Activated CD4-positive, alpha-beta T cell treated with anti-CD3 and anti-CD28 coated beads, Interleukin-2, amount 10 ng/mL, durations not matched to agents 24 days and 14 days (primary cell): ENCODE data around the gene BASP1. TPM values are rescaled to one million over a fixed set of nuclear protein-coding genes. Genes with fewer than 3 reads are reported as not detected.
"Not testable (repeated sequence)": the region's sequence is repeated elsewhere in the genome, so short reads cannot be mapped to it uniquely, and the experiment has no call there.

Experiments used
- DNase-seq: peaks from one replicate; pipeline ENCODE4 v3.0.0; 2022
- H3K27ac Mint-ChIP-seq: one replicate; pipeline ENCODE4 v1.8.0; 2022; ENCODE audit warnings: mild to moderate bottlenecking, mixed read lengths
- H3K27me3 Mint-ChIP-seq: one replicate; pipeline ENCODE4 v1.8.0; 2022; ENCODE audit warnings: mixed read lengths
- H3K36me3 Mint-ChIP-seq: one replicate; pipeline ENCODE4 v1.8.0; 2022; ENCODE audit warnings: low read depth, mild to moderate bottlenecking, mixed read lengths
- H3K4me1 Mint-ChIP-seq: one replicate; pipeline ENCODE4 v1.8.0; 2021; ENCODE audit warnings: mixed read lengths
- H3K4me3 Mint-ChIP-seq: one replicate; pipeline ENCODE4 v1.8.0; 2022; ENCODE audit warnings: mild to moderate bottlenecking, moderate library complexity, mixed read lengths
- H3K9me3 Mint-ChIP-seq: one replicate; pipeline ENCODE4 v1.8.0; 2021; ENCODE audit warnings: mixed read lengths
- intact Hi-C: fragments of 100-400 bp; cut with micrococcal nuclease; formaldehyde crosslinking; loops from one replicate; pipeline ENCODE4 v1.15.1; 2023
- total RNA-seq: library from RNA; stranded (reverse); gene quantifications from 2 replicates; pipeline ENCODE4 v1.2.3, GENCODE V29; 2022

Gene BASP1
- total RNA-seq, 1 donor from 2014 or later: 0.37 TPM

- intact Hi-C loops, H3K4me1 Mint-ChIP-seq, H3K27me3 Mint-ChIP-seq, H3K9me3 Mint-ChIP-seq, H3K36me3 Mint-ChIP-seq, DNase-seq, H3K4me3 Mint-ChIP-seq, H3K27ac Mint-ChIP-seq: not testable (repeated sequence)
These were observed 90.0 kb downstream of the BASP1 start for GRCh38 chr5:17307440-17307839.

- H3K4me3 Mint-ChIP-seq: no peak overlapping the region
- no peak overlapping the region for H3K27ac Mint-ChIP-seq
- H3K27me3 Mint-ChIP-seq: no peaks in the 10 kb centered on the region
- no peaks in the 10 kb centered on the region for H3K36me3 Mint-ChIP-seq
- no peak for DNase-seq
- intact Hi-C loops: no loop called here
- H3K4me1 Mint-ChIP-seq: no peaks in the 10 kb centered on the region
- peaks cover 3% of the 10 kb centered on the region for H3K9me3 Mint-ChIP-seq
These were observed 91.1 kb downstream of the BASP1 start for GRCh38 chr5:17308326-17309065.

- peaks cover 3% of the 10 kb centered on the region for H3K9me3 Mint-ChIP-seq
- no peak overlapping the region for H3K27ac Mint-ChIP-seq
- no peaks in the 10 kb centered on the region for H3K36me3 Mint-ChIP-seq
- no peak overlapping the region for H3K4me3 Mint-ChIP-seq
- DNase-seq: no peak
- no peaks in the 10 kb centered on the region for H3K4me1 Mint-ChIP-seq
- intact Hi-C loops: no loop called here
- H3K27me3 Mint-ChIP-seq: no peaks in the 10 kb centered on the region
These were observed 92.0 kb downstream of the BASP1 start for GRCh38 chr5:17309462-17309861.

GRCh38 chr5:17310502-17310901 lies 93.1 kb downstream of the BASP1 start:
- not testable (repeated sequence) for H3K4me3 Mint-ChIP-seq

GRCh38 chr5:17311811-17312210 lies 94.4 kb downstream of the BASP1 start:
- DNase-seq, H3K4me1 Mint-ChIP-seq, H3K27ac Mint-ChIP-seq, H3K9me3 Mint-ChIP-seq, H3K36me3 Mint-ChIP-seq, H3K27me3 Mint-ChIP-seq, H3K4me3 Mint-ChIP-seq, intact Hi-C loops: not testable (repeated sequence)

More at GRCh38 chr5:17310502-17310901, 93.1 kb downstream of the BASP1 start:
- H3K9me3 Mint-ChIP-seq, H3K27ac Mint-ChIP-seq, H3K36me3 Mint-ChIP-seq, DNase-seq, H3K4me1 Mint-ChIP-seq, intact Hi-C loops, H3K27me3 Mint-ChIP-seq: not testable (repeated sequence)

GRCh38 chr5:17312358-17312757 lies 94.9 kb downstream of the BASP1 start:
- no peak for DNase-seq
- no peak overlapping the region for H3K4me3 Mint-ChIP-seq
- H3K9me3 Mint-ChIP-seq: peaks cover 6% of the 10 kb centered on the region
- no peak overlapping the region for H3K27ac Mint-ChIP-seq
- no peaks in the 10 kb centered on the region for H3K4me1 Mint-ChIP-seq
- intact Hi-C loops: no loop called here
- no peaks in the 10 kb centered on the region for H3K36me3 Mint-ChIP-seq
- no peaks in the 10 kb centered on the region for H3K27me3 Mint-ChIP-seq

GRCh38 chr5:17314907-17315471 lies 97.6 kb downstream of the BASP1 start:
- Mint-ChIP-seq H3K4me1 (no peaks in the 10 kb centered on the region), H3K4me3 (no peak overlapping the region), H3K36me3 (no peaks in the 10 kb centered on the region), H3K9me3 (peaks cover 6% of the 10 kb centered on the region), H3K27ac (no peak overlapping the region), H3K27me3 (no peaks in the 10 kb centered on the region)
- DNase-seq: no peak
- intact Hi-C loops: no loop called here

- intact Hi-C loops: no loop called here
- no peaks in the 10 kb centered on the region for H3K36me3 Mint-ChIP-seq
- H3K27ac Mint-ChIP-seq: no peak overlapping the region
- DNase-seq: no peak
- no peaks in the 10 kb centered on the region for H3K4me1 Mint-ChIP-seq
- H3K4me3 Mint-ChIP-seq: no peak overlapping the region
- peaks cover 3% of the 10 kb centered on the region for H3K9me3 Mint-ChIP-seq
- no peaks in the 10 kb centered on the region for H3K27me3 Mint-ChIP-seq
These were observed 98.3 kb downstream of the BASP1 start for GRCh38 chr5:17315710-17316221.

- no peak overlapping the region for H3K27ac Mint-ChIP-seq
- H3K4me1 Mint-ChIP-seq: no peaks in the 10 kb centered on the region
- H3K27me3 Mint-ChIP-seq: no peaks in the 10 kb centered on the region
- peaks cover 3% of the 10 kb centered on the region for H3K9me3 Mint-ChIP-seq
- intact Hi-C loops: no loop called here
- DNase-seq: no peak
- no peak overlapping the region for H3K4me3 Mint-ChIP-seq
- H3K36me3 Mint-ChIP-seq: no peaks in the 10 kb centered on the region
These were observed 99.6 kb downstream of the BASP1 start for GRCh38 chr5:17316970-17317459.

GRCh38 chr5:17317473-17317872 lies 100.0 kb downstream of the BASP1 start:
- H3K27ac Mint-ChIP-seq: no peak overlapping the region
- peaks cover 3% of the 10 kb centered on the region for H3K9me3 Mint-ChIP-seq
- no peaks in the 10 kb centered on the region for H3K36me3 Mint-ChIP-seq
- H3K4me1 Mint-ChIP-seq: no peaks in the 10 kb centered on the region
- no peak overlapping the region for H3K4me3 Mint-ChIP-seq
- H3K27me3 Mint-ChIP-seq: no peaks in the 10 kb centered on the region
- intact Hi-C loops: no loop called here
- no peak for DNase-seq

GRCh38 chr5:17319095-17319494 lies 101.7 kb downstream of the BASP1 start:
- H3K4me1 Mint-ChIP-seq, H3K27ac Mint-ChIP-seq, H3K4me3 Mint-ChIP-seq, H3K9me3 Mint-ChIP-seq, H3K36me3 Mint-ChIP-seq, DNase-seq, H3K27me3 Mint-ChIP-seq, intact Hi-C loops: not testable (repeated sequence)

GRCh38 chr5:17325770-17326599 lies 108.6 kb downstream of the BASP1 start:
- DNase-seq: no peak
- H3K27ac Mint-ChIP-seq: no peak overlapping the region
- H3K4me3 Mint-ChIP-seq: no peak overlapping the region
- no peaks in the 10 kb centered on the region for H3K36me3 Mint-ChIP-seq
- peaks cover 5% of the 10 kb centered on the region for H3K9me3 Mint-ChIP-seq
- H3K27me3 Mint-ChIP-seq: no peaks in the 10 kb centered on the region
- H3K4me1 Mint-ChIP-seq: no peaks in the 10 kb centered on the region
- intact Hi-C loops: no loop called here
